AG04449 (cell line): ENCODE data around the gene TRDN.

Experiments used
- CTCF ChIA-PET: fragments of 350-600 bp; formaldehyde crosslinking; extraction: SDS; loops from one replicate; lab custom pipeline; 2021; ENCODE audit warnings: antibody characterized with exemption; lab: Yijun Ruan, JAX
- POLR2A ChIA-PET: fragments of 400-600, 350-600 bp; formaldehyde crosslinking; extraction: SDS; loops from one replicate; lab custom pipeline; 2020; ENCODE audit warnings: antibody characterized with exemption, inconsistent platforms; lab: Yijun Ruan, JAX
- DNase-seq: peaks from one replicate; pipeline ENCODE4 v3.0.0-alpha.2; 2010; ENCODE audit warnings: low read depth, low spot score
- H3K4me3 ChIP-seq: 2 replicates; pipeline ENCODE4 v1.5.1; 2011; ENCODE audit warnings: low read depth, mild to moderate bottlenecking, control low read depth, low read length
- CTCF ChIP-seq: IDR thresholded peaks from one replicate; pipeline ENCODE4 v1.5.1; 2011; ENCODE audit warnings: mild to moderate bottlenecking, moderate library complexity, low read length, control low read depth, inconsistent platforms; ENCODE audit not compliant: insufficient read depth; ENCODE audit errors: missing control alignments

TRDN gene

GRCh38 chr6:123533862-123534648, 102.7 kb downstream of the TRDN start:
- ChIA-PET CTCF (no interaction called here), POLR2A (no interaction called here)
- DNase-seq, result no peak
- H3K4me3 ChIP-seq, result no peak overlapping the region
- TF ChIP-seq CTCF, result no peak

- CTCF ChIA-PET, result no interaction called here
- H3K4me3 ChIP-seq, result no peak overlapping the region
- POLR2A ChIA-PET, result no interaction called here
- TF ChIP-seq CTCF, result no peak
- DNase-seq, result no peak
These were observed 106.9 kb downstream of the TRDN start for GRCh38 chr6:123529843-123530242.

GRCh38 chr6:123529058-123529457, 107.7 kb downstream of the TRDN start:
- CTCF ChIA-PET, result no interaction called here
- no peak overlapping the region for H3K4me3 ChIP-seq
- POLR2A ChIA-PET, result no interaction called here
- no peak for TF ChIP-seq CTCF
- no peak for DNase-seq

GRCh38 chr6:123527406-123527805, 109.3 kb downstream of the TRDN start:
- no peak overlapping the region for H3K4me3 ChIP-seq
- TF ChIP-seq CTCF, result no peak
- CTCF ChIA-PET, result no interaction called here
- POLR2A ChIA-PET, result no interaction called here
- no peak for DNase-seq

GRCh38 chr6:123526128-123526527, 110.6 kb downstream of the TRDN start:
- no peak for TF ChIP-seq CTCF
- ChIA-PET CTCF (no interaction called here), POLR2A (no interaction called here)
- no peak overlapping the region for H3K4me3 ChIP-seq
- no peak for DNase-seq

GRCh38 chr6:123524781-123525180, 112.0 kb downstream of the TRDN start:
- DNase-seq, result no peak
- ChIA-PET CTCF (no interaction called here), POLR2A (no interaction called here)
- no peak for TF ChIP-seq CTCF
- H3K4me3 ChIP-seq, result no peak overlapping the region
